Activated CD4-positive, CD25-positive, alpha-beta regulatory T cell treated with anti-CD3 and anti-CD28 coated beads, Interleukin-2, amount 50 U/mL, for 72 hours (primary cell): Measurements from ENCODE around the gene EIF4E.
"Not testable (repeated sequence)": the region's sequence is repeated elsewhere in the genome, so short reads cannot be mapped to it uniquely, and the experiment has no call there.

ENCODE experiments used
- DNase-seq: peaks from one replicate; pipeline ENCODE4 v3.0.0; 2021

EIF4E gene

GRCh38 chr4:98928505-98929340 lies at the start of gene EIF4E:
TSS of gene EIF4E (minus strand) at chr4:98929133. CDS start at chr4:98929112, 21 bp downstream.
- peak; percentile 91 for DNase-seq

GRCh38 chr4:98977557-98977956 lies 48.6 kb upstream of the EIF4E start:
- DNase-seq = no peak

GRCh38 chr4:98976716-98977115 lies 47.8 kb upstream of the EIF4E start:
- DNase-seq = no peak

GRCh38 chr4:98969878-98970785 lies 41.2 kb upstream of the EIF4E start:
- DNase-seq = no peak

- DNase-seq = no peak
These were observed 38.9 kb upstream of the EIF4E start for GRCh38 chr4:98967786-98968329.

- DNase-seq = no peak
These were observed 38.0 kb upstream of the EIF4E start for GRCh38 chr4:98966926-98967325.

- DNase-seq = no peak
These were observed 34.9 kb upstream of the EIF4E start for GRCh38 chr4:98963538-98964433.

GRCh38 chr4:98961770-98962169 lies 32.8 kb upstream of the EIF4E start:
- no peak for DNase-seq

GRCh38 chr4:98959411-98959810 lies 30.5 kb upstream of the EIF4E start:
- no peak for DNase-seq

- DNase-seq = no peak
These were observed 29.1 kb upstream of the EIF4E start for GRCh38 chr4:98958065-98958464.

GRCh38 chr4:98955229-98955628 lies 26.3 kb upstream of the EIF4E start:
- no peak for DNase-seq

- no peak for DNase-seq
These were observed 22.8 kb upstream of the EIF4E start for GRCh38 chr4:98951710-98952109.

- DNase-seq = no peak
These were observed 22.0 kb upstream of the EIF4E start for GRCh38 chr4:98950925-98951324.

GRCh38 chr4:98946359-98946758 lies 17.4 kb upstream of the EIF4E start:
- no peak for DNase-seq

- no peak for DNase-seq
These were observed 16.4 kb upstream of the EIF4E start for GRCh38 chr4:98945297-98945850.

- no peak for DNase-seq
These were observed 11.0 kb upstream of the EIF4E start for GRCh38 chr4:98939892-98940298.

GRCh38 chr4:98939438-98939837 lies 10.5 kb upstream of the EIF4E start:
- no peak for DNase-seq

GRCh38 chr4:98937986-98938720 lies 9.2 kb upstream of the EIF4E start:
- DNase-seq = no peak

- DNase-seq = no peak
These were observed 6.7 kb upstream of the EIF4E start for GRCh38 chr4:98935633-98936032.

- DNase-seq = not testable (repeated sequence)
These were observed 5.9 kb upstream of the EIF4E start for GRCh38 chr4:98934851-98935250.

GRCh38 chr4:98932539-98932938 lies 3.6 kb upstream of the EIF4E start:
- DNase-seq = no peak
